Measurements from ENCODE around the gene SERTAD1. TPM values are rescaled to one million over a fixed set of nuclear protein-coding genes. Genes with fewer than 3 reads are reported as not detected.

Gene SERTAD1
- total and polyA plus RNA-seq, 2 of the 4 experiments (the other 2 are of a cell fraction), result 21.1 to 27.4 TPM

DNA sequence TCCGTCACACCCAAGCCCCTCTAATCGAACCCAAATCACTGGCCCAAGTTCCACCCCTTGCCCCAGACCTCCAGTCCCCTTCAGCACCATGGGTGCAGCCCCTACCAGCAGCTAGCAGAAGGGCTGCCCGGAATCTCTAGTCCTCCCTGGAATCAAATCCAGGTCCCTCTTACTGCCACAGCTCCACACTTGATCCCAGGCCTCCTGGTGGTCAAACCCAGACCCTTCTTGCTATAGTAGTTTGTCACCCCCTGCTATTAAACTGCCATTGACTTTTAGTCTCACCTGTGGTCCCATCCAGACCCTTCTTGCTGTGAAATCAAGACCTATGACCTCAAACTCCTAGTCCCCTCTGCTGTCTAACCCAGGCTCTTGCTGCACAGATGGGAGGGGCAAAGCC is 44.5 kb downstream of the SERTAD1 start:
- H4K8ac ChIP-seq (ENCODE audit: low read depth in 2 of 2, low read length in 2 of 2), result no peak overlapping the region
- no peaks in the 10 kb centered on the region for H3K9me1 ChIP-seq (ENCODE audit: insufficient read depth, low read length)
- H2AK5ac ChIP-seq (ENCODE audit: low read depth, low read length), result no peak overlapping the region
- no peak overlapping the region for H2BK120ac ChIP-seq (ENCODE audit: low read depth, low read length)
- H3K27me3 ChIP-seq (ENCODE audit: control insufficient read depth, insufficient read depth, low read length), result no peaks in the 10 kb centered on the region; the same call in 1 of the 2 replicates
- TF ChIP-seq POLR2A (IDR thresholded peaks at IDR 0.05; ENCODE audit: low read depth, low read length) (no peak), BHLHE40 (IDR thresholded peaks at IDR 0.05; ENCODE audit: low read depth, low read length) (no peak), RFX5 (IDR thresholded peaks at IDR 0.05; ENCODE audit: low read depth, low read length) (no peak), CHD1 (IDR thresholded peaks at IDR 0.05; ENCODE audit: low read depth, low read length) (no peak), MXI1 (IDR thresholded peaks at IDR 0.05; ENCODE audit: borderline replicate concordance, low read depth, low read length) (no peak), RAD21 (IDR thresholded peaks at IDR 0.05; ENCODE audit: low read length) (no peak), RCOR1 (IDR thresholded peaks at IDR 0.05; ENCODE audit: insufficient replicate concordance, low read length) (no peak), NFE2L2 (IDR thresholded peaks at IDR 0.05; ENCODE audit: low read depth, low read length) (no peak), CEBPB (IDR thresholded peaks at IDR 0.05; ENCODE audit: low read depth, low read length) (no peak), MAZ (IDR thresholded peaks at IDR 0.05; ENCODE audit: borderline replicate concordance, low read depth, low read length) (no peak), SMC3 (IDR thresholded peaks at IDR 0.05; ENCODE audit: low read depth, low read length) (no peak), FOS (IDR thresholded peaks at IDR 0.05; ENCODE audit: low read depth, low read length) (no peak), MAFK (IDR thresholded peaks at IDR 0.05; ENCODE audit: low read depth, low read length) (no peak)
- H3K36me3 ChIP-seq (ENCODE audit: control insufficient read depth, insufficient read depth, low read length), result peaks cover 32% of the 10 kb centered on the region
- no TSS peak for BruUV-seq (replicated peaks)
- no peak overlapping the region for H3K4ac ChIP-seq (ENCODE audit: low read depth, low read length)
- ATAC-seq (ENCODE audit: low read depth) (no peak), DNase-seq (no peak)
- no peak overlapping the region for H3K4me3 ChIP-seq (ENCODE audit: insufficient read depth, low read depth, low read length)
- H4K20me1 ChIP-seq (ENCODE audit: insufficient read depth, low read length), result no peaks in the 10 kb centered on the region
- H3K4me1 ChIP-seq (ENCODE audit: control insufficient read depth, insufficient read depth, low read length), result no peaks in the 10 kb centered on the region
- H3K4me2 ChIP-seq (ENCODE audit: low read depth, low read length), result no peak overlapping the region
- no peak overlapping the region for H2AFZ ChIP-seq (replicated peaks; ENCODE audit: low read length, poor library complexity)
- no peaks in the 10 kb centered on the region for H3K79me1 ChIP-seq (ENCODE audit: low read depth in 1 of 2, low read length in 2 of 2)
- dilution Hi-C loops (cut with HindIII; ENCODE audit: low sequenced_read_pairs, unreplicated experiment), result no loop called here
- POLR2A ChIA-PET (ENCODE audit: unreplicated experiment), result interaction anchor here (0.6 kb wide), 1 partner anchor 20 kb away, joined by 12 read pairs; no protein-coding TSS in a partner anchor
- no peak overlapping the region for H2BK15ac ChIP-seq (ENCODE audit: low read depth, low read length)
- H2AK9ac ChIP-seq (replicated peaks; ENCODE audit: low read depth, low read length, poor library complexity), result no peak overlapping the region
- H3K27ac ChIP-seq (ENCODE audit: insufficient read depth, low read length), result no peak overlapping the region
- H4K5ac ChIP-seq (ENCODE audit: low read depth, low read length), result no peak overlapping the region
- H3K23ac ChIP-seq (ENCODE audit: low read depth, low read length), result no peak overlapping the region
- no peak overlapping the region for H3K14ac ChIP-seq (replicated peaks; ENCODE audit: low read depth, low read length)
- in situ Hi-C loops (cut with MboI; ENCODE audit: low sequenced_read_pairs), result no loop called here
- H3K56ac ChIP-seq (ENCODE audit: extremely low read depth, insufficient read depth, low read length), result no peak overlapping the region
- H3K9me3 ChIP-seq (ENCODE audit: control insufficient read depth, insufficient read depth, low read length), result no peaks in the 10 kb centered on the region
- H3K9ac ChIP-seq (ENCODE audit: low read depth, low read length), result no peak overlapping the region
- WGBS, 2 experiments (ENCODE audit: extremely low coverage in 2 of 2, insufficient read length in 1 of 2), result 75% methylated on average over 2 of the region's 3 CpGs; no CpG with 5 or more reads in 1 of the 2 experiments
- H2BK20ac ChIP-seq (ENCODE audit: low read depth, low read length), result no peak overlapping the region
- CTCF ChIA-PET, result no interaction called here
- intact Hi-C loops (cut with micrococcal nuclease), result no loop called here
- no peak overlapping the region for H3K18ac ChIP-seq (ENCODE audit: low read depth, low read length)
- H2BK5ac ChIP-seq (ENCODE audit: low read depth, low read length, poor library complexity, severe bottlenecking), result no peak overlapping the region
- H4K91ac ChIP-seq (ENCODE audit: insufficient read depth, low read depth, low read length), result no peak overlapping the region

Data from IMR-90 (cell line).